ENCODE data around the gene STX8.

STX8 gene

GRCh38 chr17:9213303-9213640, 362.3 kb downstream of the STX8 start:
- in situ Hi-C loops (cut with HindIII; ENCODE audit: low sequenced_read_pairs) = no loop called here
- TF ChIP-seq CTCF (IDR thresholded peaks at IDR 0.05; ENCODE audit: low read depth, low read length) = no peak
- no peak for DNase-seq (ENCODE audit: low read depth, low spot score)
- H3K4me3 ChIP-seq (ENCODE audit: low read depth, low read length) = no peak overlapping the region

GRCh38 chr17:9212376-9213302, 363.0 kb downstream of the STX8 start:
- TF ChIP-seq CTCF (IDR thresholded peaks at IDR 0.05; ENCODE audit: low read depth, low read length) = no peak
- H3K4me3 ChIP-seq (ENCODE audit: low read depth, low read length) = no peak overlapping the region
- DNase-seq (ENCODE audit: low read depth, low spot score) = no peak
- in situ Hi-C loops (cut with HindIII; ENCODE audit: low sequenced_read_pairs) = no loop called here

DNA sequence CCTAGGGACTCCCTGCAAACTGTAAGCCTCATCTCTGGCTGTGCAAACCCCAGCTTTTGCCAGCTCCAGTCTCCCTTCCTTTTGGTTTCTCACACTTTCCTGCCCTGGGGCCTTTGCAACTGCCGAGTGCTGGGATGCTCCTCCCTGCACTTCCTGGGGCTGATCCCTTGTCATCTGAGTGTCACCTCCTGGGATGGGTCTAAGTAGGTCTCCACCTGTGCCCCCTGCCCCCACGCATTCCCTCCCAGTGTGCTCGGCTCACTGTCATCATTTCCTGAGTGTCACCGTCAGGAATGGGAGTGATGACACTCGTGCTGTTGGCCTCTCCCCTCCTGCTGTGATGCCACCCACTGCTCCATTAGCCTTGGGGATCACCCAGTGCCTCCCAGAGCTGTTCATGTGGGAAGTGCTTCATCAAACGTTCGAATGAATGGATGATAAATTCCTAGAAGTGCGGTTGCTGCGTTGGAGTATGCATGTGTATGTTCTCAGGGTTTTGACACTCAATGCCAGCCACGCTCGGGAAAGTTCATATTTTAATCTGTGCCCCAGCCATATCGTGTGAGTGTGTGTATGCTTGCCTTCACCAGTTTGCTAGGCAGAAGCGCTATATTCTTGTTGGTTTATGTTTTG, 364.4 kb downstream of the STX8 start:
- in situ Hi-C loops (cut with HindIII; ENCODE audit: low sequenced_read_pairs) = no loop called here
- DNase-seq (ENCODE audit: low read depth, low spot score) = no peak
- no peak overlapping the region for H3K4me3 ChIP-seq (ENCODE audit: low read depth, low read length)
- TF ChIP-seq CTCF (IDR thresholded peaks at IDR 0.05; ENCODE audit: low read depth, low read length) = no peak

DNA sequence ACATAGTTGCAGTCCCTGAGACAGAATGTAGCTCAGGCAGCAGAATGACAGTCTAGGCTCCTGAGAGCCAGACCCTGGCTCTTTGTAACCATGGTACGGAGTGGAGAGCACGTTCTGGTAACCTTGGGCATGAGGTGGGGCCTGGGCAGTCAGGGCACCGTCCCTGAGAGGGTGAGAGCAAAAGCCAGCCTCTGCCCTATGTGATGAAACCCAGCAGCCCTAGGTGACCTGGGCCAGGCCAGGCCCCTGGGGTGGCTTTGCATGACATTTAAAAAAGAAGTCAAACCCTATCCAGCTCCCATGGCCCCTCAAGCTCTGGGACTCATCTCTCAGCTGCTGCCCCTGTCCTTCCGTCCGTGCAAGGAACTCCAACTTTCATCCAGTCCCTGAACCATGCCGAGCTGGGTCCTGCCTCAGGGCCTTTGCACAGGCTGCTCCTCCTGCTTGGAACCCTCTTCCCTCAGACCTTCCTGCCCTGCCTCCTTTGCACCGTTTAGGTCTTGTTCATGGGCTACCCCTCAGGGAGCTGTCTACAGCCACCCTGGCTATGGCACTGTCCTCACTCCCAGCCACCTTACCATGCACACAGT, 365.7 kb downstream of the STX8 start:
- no peak for TF ChIP-seq CTCF (IDR thresholded peaks at IDR 0.05; ENCODE audit: low read depth, low read length)
- H3K4me3 ChIP-seq (ENCODE audit: low read depth, low read length) = no peak overlapping the region
- in situ Hi-C loops (cut with HindIII; ENCODE audit: low sequenced_read_pairs) = no loop called here
- DNase-seq (ENCODE audit: low read depth, low spot score) = no peak

GRCh38 chr17:9209347-9209746, 366.3 kb downstream of the STX8 start:
- in situ Hi-C loops (cut with HindIII; ENCODE audit: low sequenced_read_pairs) = no loop called here
- TF ChIP-seq CTCF (IDR thresholded peaks at IDR 0.05; ENCODE audit: low read depth, low read length) = no peak
- no peak overlapping the region for H3K4me3 ChIP-seq (ENCODE audit: low read depth, low read length)
- no peak for DNase-seq (ENCODE audit: low read depth, low spot score)

DNA sequence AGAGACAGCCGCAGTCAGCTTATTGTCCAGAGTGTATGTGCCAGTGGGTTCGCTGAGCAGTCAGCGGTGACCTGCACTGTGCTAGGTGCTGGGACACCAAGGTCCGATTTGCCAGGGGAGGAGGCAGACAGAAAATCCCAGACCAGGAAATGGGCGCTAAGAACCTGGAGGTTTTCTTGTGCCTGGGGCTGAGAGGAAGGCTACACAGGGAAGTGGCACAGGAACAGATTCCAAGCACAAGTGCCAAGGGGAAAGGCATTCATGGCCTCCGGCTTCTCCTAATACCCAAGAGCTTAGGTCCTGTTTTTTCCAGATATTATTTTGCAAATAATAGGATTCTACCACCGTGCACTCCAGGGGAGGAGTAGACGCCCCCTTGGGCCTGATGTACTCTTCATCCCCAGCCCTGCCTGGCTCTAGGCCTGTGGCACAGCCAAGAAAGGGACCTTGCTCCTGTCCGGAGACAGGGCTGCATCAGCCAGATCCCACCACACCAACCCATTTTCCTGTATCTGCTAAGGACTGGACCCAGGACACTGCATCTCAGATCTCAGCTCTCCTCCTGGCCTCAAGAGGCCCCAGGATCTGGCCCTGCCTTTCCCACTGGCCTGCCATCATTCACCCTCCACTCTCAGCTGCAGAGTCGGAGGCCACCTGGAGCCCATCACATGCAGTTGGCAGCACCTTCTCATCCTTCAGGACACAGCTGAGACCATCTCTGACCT, 367.1 kb downstream of the STX8 start:
- DNase-seq (ENCODE audit: low read depth, low spot score) = no peak
- H3K4me3 ChIP-seq (ENCODE audit: low read depth, low read length) = no peak overlapping the region
- TF ChIP-seq CTCF (IDR thresholded peaks at IDR 0.05; ENCODE audit: low read depth, low read length) = no peak
- in situ Hi-C loops (cut with HindIII; ENCODE audit: low sequenced_read_pairs) = no loop called here
